Activated gamma-delta T cell (primary cell): ENCODE measurements around the gene POM121.
"Not testable (repeated sequence)": the region's sequence is repeated elsewhere in the genome, so short reads cannot be mapped to it uniquely, and the experiment has no call there.

ENCODE experiments used
- DNase-seq: peaks from one replicate; lab custom pipeline; 2025; lab: John Stamatoyannopoulos, UW

POM121 gene

GRCh38 chr7:72997447-72997846 is 72.6 kb downstream of the POM121 start:
- not testable (repeated sequence) for DNase-seq

GRCh38 chr7:72997887-72998468 is 73.1 kb downstream of the POM121 start:
- DNase-seq, result not testable (repeated sequence)
